Esophagus squamous epithelium (tissue), 4 donors: Measurements from ENCODE around the gene NEUROG1.
A peak's percentile ranks its signal among the peaks of the same experiment; 100 is the strongest.

ENCODE experiments used
- CTCF ChIP-seq, 6 experiments: fragments of 450-650 bp in 4 of 6; fragments of 200-600 bp in 2 of 6; sonication (generic) in 2 of 6; IDR thresholded peaks; one replicate each; pipeline ENCODE4 v1.5.1; 2016 to 2019; ENCODE audit warnings: antibody characterized with exemption in 6 of 6, mild to moderate bottlenecking in 4 of 6, moderate library complexity in 4 of 6
- POLR2A ChIP-seq, 4 donors: fragments of 450-650 bp; IDR thresholded peaks; one replicate each; pipeline ENCODE4 v1.6.1; 2017; ENCODE audit warnings: antibody characterized with exemption in 4 of 4, mild to moderate bottlenecking in 4 of 4, moderate library complexity in 3 of 4

GRCh38 chr5:135578685-135579341 is 43.0 kb upstream of the NEUROG1 start, which contains the start of gene CXCL14:
- peak in 1 of 6 experiments; percentile 7 for TF ChIP-seq CTCF (IDR thresholded peaks at IDR 0.05)
- TF ChIP-seq POLR2A (IDR thresholded peaks at IDR 0.05) = peak in 3 of 4 donors; percentile 39 to 71 (median 71)
